HG02798 (cell line): ENCODE measurements around the gene DPPA5.
A peak's percentile ranks its signal among the peaks of the same experiment; 100 is the strongest.
"Not testable (repeated sequence)": the region's sequence is repeated elsewhere in the genome, so short reads cannot be mapped to it uniquely, and the experiment has no call there.

Source experiments
- ATAC-seq: cut with Tn5 transposase; IDR thresholded peaks from one replicate; pipeline ENCODE4 v1.9.1; 2021; ENCODE audit warnings: mild to moderate bottlenecking; ENCODE audit not compliant: unreplicated experiment, poor library complexity

Gene DPPA5, protein sequence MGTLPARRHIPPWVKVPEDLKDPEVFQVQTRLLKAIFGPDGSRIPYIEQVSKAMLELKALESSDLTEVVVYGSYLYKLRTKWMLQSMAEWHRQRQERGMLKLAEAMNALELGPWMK

DNA sequence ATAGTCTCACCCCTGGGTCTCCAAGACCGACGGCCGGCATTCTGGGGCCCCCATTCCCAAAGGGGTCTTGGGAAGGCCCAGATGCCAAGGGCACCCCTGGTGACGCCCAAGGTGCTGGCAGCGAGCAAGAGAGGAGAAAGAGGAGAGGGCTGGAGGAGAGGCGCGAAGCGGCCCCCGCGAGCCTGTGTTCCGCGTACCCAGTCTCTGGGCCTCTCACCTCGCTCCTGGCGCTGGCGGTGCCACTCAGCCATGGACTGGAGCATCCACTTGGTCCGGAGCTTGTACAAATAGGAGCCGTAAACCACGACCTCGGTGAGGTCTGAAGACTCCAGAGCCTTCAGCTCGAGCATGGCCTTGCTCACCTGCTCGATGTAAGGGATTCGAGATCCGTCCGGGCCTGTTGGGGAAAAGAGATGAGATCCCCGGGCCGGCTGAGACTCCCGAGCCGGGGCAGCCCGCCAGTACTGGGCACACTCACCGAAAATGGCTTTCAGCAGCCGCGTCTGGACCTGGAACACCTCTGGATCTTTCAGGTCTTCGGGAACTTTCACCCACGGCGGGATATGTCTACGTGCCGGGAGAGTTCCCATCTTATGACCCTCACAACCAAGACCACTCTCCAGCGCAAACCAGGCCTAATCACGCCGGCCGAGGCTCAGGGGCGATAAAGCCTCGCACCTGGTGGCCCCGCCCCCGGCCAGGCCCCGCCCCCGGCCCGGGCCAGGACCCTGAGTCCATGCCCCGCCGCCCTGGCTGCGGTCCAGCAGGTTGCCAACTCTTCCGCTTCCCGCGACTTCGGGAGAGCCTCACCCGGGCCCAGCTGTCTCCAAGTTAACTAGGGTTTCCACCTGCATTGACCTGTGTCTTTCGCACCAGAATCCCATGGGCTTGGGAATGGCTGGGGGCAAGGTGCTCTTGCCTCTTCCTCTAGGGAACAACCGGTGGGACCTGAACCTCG is at the start of gene DPPA5:
DPPA5 (minus strand) TSS at position 641 of the 958 bp plus-strand sequence; CDS start at position 590, 51 bp downstream.
- ATAC-seq: no peak

- no peak for ATAC-seq
Observed at GRCh38 chr6:73400656-73401055, 46.6 kb upstream of the DPPA5 start.

- no peak for ATAC-seq
Observed at GRCh38 chr6:73395875-73396274, 41.8 kb upstream of the DPPA5 start.

DNA sequence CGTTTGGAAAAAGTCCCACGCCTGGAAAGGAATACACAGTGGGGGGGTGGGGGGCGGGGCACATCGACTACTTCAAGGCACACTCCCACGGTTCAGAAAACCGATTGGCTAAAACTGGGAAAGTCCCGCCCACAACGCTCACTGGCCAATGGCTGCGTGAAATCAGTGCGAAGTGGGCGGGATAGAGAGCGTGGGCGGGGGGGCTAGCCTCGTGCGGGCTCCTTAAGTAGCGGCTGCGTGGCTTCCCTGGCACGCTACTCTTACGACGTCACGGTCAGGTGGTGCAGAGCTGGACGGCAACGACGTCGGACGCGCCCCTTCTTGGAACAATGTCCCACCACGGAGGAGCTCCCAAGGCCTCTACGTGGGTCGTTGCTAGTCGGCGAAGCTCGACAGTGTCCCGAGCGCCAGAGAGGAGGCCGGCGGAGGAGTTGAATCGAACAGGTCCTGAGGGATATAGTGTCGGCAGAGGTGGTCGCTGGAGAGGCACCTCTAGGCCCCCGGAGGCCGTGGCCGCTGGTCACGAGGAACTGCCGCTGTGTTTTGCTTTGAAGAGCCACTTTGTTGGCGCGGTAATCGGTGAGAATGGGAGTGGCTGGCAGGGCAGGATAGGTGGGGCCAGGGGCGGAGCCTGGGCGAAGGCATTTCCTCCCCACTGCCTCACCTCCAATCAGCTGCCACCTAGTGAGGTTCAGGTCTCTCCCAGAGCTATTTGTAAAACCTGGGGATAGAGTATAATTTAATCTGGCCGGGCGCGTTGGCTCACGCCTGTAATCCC is 40.7 kb upstream of the DPPA5 start, which contains the start of gene DDX43:
DDX43 (plus strand) TSS at position 252 of the 778 bp plus-strand sequence; CDS start at position 330, 78 bp downstream.
- peak; percentile 82 for ATAC-seq

- no peak for ATAC-seq
Observed at GRCh38 chr6:73393278-73393677, 39.2 kb upstream of the DPPA5 start.

GRCh38 chr6:73392188-73392587 is 38.1 kb upstream of the DPPA5 start:
- not testable (repeated sequence) for ATAC-seq

- ATAC-seq: no peak
Observed at GRCh38 chr6:73391675-73392074, 37.6 kb upstream of the DPPA5 start.

GRCh38 chr6:73389854-73390253 is 35.8 kb upstream of the DPPA5 start:
- no peak for ATAC-seq

GRCh38 chr6:73388800-73389512 is 34.9 kb upstream of the DPPA5 start:
- ATAC-seq: peak; percentile 84

DNA sequence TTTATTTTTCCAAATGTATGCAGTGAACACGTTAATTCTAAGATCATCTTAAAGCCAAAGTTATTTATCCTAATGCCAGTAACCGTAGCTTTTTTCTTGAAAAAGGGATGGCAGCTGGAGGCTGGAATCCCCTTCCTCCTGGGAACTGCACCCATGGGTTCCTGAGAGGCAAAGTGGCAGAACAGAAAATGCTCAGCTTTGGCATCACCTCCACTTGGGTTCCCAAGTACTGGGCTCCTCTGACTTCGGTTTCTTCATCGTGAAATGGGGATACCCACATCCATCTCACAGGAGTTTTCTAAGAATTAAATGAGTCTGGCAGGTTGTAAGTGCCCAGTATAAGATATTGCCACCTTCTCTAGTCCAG is 34.3 kb upstream of the DPPA5 start:
- peak; percentile 20 for ATAC-seq

- ATAC-seq: no peak
Observed at GRCh38 chr6:73382462-73383113, 28.5 kb upstream of the DPPA5 start.

DNA sequence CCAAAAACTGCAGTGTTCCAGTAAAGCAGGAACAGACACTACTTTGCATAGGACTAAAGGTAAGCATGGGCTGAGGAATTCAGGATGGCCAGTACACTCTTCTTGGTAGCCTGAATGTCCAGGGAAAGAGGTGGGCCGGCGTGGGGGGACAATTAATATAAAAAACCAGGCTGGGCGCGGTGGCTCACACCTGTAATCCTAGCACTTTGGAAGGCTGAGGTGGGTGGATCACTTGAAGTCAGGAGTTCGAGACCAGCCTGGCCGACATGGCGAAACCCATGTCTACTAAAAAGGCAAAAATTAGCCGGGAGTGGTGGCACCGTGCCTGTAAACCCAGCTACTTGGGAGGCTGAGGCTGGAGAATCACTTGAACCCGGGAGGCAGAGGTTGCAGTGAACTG is 27.5 kb upstream of the DPPA5 start:
- ATAC-seq: not testable (repeated sequence)

- ATAC-seq: no peak
Observed at GRCh38 chr6:73377225-73377624, 23.1 kb upstream of the DPPA5 start.

DNA sequence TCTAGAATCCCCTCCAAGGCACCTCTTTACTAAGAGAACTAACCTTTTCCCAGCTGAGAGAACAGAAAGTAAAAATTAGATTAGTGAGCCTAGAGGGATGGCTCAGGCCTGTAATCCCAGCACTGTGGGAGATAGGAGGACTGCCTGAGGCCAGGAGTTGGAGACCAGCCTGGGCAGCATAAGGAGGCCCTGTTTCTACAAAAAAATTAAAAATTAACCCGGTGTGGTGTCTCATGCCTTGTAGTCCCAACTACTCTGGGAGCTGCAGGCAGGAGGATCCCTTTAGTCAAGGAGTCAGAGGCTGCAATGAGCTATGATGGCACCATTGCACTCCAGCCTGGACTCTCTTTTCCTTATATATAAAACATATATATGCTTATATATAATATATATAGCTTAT is 21.1 kb upstream of the DPPA5 start:
- ATAC-seq: no peak

GRCh38 chr6:73372516-73372915 is 18.4 kb upstream of the DPPA5 start:
- no peak for ATAC-seq

GRCh38 chr6:73371984-73372383 is 17.9 kb upstream of the DPPA5 start:
- ATAC-seq: no peak

- ATAC-seq: no peak
Observed at GRCh38 chr6:73369563-73369962, 15.5 kb upstream of the DPPA5 start, which contains the start of gene OOEP. OOEP (minus strand) TSS chr6:73369897; CDS start chr6:73369792, 105 bp downstream.

DNA sequence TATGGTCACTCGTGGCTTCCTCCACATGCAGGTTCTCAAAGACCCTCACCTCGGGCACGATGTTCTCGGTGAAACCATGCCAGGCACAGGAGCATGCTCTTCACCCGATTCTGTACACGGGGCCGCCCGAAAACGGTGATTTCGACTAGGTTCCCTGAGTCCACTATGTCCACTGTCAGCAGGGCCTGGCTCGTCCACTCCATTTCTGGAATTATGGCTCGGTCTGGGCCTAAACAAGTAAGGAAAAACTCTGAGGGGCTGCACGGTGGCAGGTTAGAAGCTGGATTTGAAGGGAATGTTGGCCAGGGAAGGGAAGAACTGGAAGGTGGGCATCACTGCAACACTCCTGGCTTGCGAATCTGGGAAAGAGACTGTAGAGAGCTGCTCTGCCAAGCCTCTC is 15.1 kb upstream of the DPPA5 start:
- ATAC-seq: no peak

DNA sequence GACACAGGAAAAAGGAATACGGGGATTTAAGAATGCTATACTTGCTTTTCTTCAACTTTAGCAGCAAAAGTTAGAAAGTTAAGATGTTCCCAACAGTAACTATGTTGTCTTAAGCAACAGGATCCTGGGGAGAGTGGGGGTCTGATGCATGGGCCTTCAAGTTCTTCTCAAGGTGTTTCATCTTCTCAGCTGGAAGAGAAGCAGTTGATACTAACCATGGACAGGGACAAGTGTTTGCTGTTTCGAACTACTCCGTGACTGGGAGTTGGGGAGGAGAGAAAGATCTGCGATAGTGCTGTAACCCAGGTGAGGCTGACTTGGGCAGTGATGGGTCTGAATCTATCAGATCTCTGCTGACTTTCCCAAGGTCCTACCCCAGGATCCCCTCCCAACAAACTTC is 14.6 kb upstream of the DPPA5 start:
- no peak for ATAC-seq
